ENCODE results near the gene FKBP4. TPM values are rescaled to one million over a fixed set of nuclear protein-coding genes. Genes with fewer than 3 reads are reported as not detected.

FKBP4 gene
- total and polyA plus RNA-seq, 9 of the 15 experiments (the other 6 are each of a cell fraction or from before 2014, with no cell fraction given), result 16.3 to 154 (median 90.1) TPM

DNA sequence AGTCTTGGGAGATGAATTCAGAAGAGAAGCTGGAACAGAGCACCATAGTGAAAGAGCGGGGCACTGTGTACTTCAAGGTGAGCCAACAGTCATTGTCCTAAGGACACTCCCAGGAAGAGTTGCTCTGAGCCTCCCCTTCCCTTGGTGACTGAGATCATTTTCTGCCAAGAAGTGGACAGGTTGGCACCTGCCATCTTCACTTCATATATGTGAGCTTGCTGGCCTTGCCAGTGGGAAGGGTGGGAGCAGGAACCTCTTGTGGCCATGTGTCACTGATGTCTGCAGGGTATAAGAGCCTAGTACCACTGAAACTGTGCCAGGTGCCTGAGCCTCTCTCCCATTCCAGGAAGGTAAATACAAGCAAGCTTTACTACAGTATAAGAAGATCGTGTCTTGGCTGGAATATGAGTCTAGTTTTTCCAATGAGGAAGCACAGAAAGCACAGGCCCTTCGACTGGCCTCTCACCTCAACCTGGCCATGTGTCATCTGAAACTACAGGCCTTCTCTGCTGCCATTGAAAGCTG is 5.3 kb downstream of the FKBP4 start:
- in situ Hi-C loops (cut with MboI) (no loop called here), intact Hi-C loops (cut with micrococcal nuclease) (no loop called here)
- WGBS (ENCODE audit: insufficient coverage, low coverage, missing lambda C conversion rate), result 90% methylated on average over 3 of the region's 3 CpGs
- Histone ChIP-seq H4K20me1 (replicated peaks; ENCODE audit: control insufficient read depth, insufficient read depth, low read length) (peaks cover 20% of the 10 kb centered on the region; the same call in 1 of the 2 replicates), H3K4me2 (ENCODE audit: insufficient read depth, low read length) (no peak overlapping the region), H3K9me3 (replicated peaks; ENCODE audit: control insufficient read depth, insufficient read depth, low read depth, low read length) (no peaks in the 10 kb centered on the region), H3K27ac (ENCODE audit: extremely low read depth, low read depth, low read length) (no peak overlapping the region), H3K4me3 (no peak overlapping the region), H3K9ac (ENCODE audit: insufficient read depth in 1 of 2, low read depth in 2 of 2, low read length in 2 of 2) (no peak overlapping the region), H3K79me2 (ENCODE audit: control insufficient read depth, insufficient read depth, low read length) (peaks cover 37% of the 10 kb centered on the region), H3K27me3 (ENCODE audit: control insufficient read depth in 2 of 2, insufficient read depth in 2 of 2, low read length in 2 of 2) (no peaks in the 10 kb centered on the region), H2AFZ (ENCODE audit: low read depth, low read length) (no peak overlapping the region), H3K36me3 (ENCODE audit: control insufficient read depth, insufficient read depth, low read length) (peaks cover 91% of the 10 kb centered on the region), H3K4me1 (replicated peaks in 1 of 2; ENCODE audit: control insufficient read depth in 2 of 2, insufficient read depth in 2 of 2, low read length in 2 of 2) (peaks cover 5 to 16% of the 10 kb centered on the region in 2 experiments; a peak in 4 of 5 replicates), H3K9me1 (ENCODE audit: control insufficient read depth, insufficient read depth, low read length) (no peaks in the 10 kb centered on the region)
- DNase-seq (ENCODE audit: extremely low read depth in 1 of 4, low spot score in 3 of 4), result no peak
- no peak for FAIRE-seq
- POLR2A ChIA-PET, result interaction anchor here (0.6 to 1.5 kb wide), 2 partner anchors 39 to 253 kb away, joined by 3 read pairs; no protein-coding TSS in a partner anchor
- BruUV-seq (replicated peaks), result no TSS peak
- CTCF ChIA-PET (ENCODE audit: low intra/inter-chr PET ratio), result no interaction called here
- no peak for TF ChIP-seq NFRKB (IDR thresholded peaks at IDR 0.05; ENCODE audit: low read depth)
- TF ChIP-seq SPI1 (IDR thresholded peaks at IDR 0.05; ENCODE audit: borderline replicate concordance, low read depth, low read length), result no peak
- TF ChIP-seq HNRNPH1 (optimal IDR thresholded peaks at IDR 0.05; ENCODE audit: low read depth, low read length), result no peak
- TF ChIP-seq, protein P1, sequence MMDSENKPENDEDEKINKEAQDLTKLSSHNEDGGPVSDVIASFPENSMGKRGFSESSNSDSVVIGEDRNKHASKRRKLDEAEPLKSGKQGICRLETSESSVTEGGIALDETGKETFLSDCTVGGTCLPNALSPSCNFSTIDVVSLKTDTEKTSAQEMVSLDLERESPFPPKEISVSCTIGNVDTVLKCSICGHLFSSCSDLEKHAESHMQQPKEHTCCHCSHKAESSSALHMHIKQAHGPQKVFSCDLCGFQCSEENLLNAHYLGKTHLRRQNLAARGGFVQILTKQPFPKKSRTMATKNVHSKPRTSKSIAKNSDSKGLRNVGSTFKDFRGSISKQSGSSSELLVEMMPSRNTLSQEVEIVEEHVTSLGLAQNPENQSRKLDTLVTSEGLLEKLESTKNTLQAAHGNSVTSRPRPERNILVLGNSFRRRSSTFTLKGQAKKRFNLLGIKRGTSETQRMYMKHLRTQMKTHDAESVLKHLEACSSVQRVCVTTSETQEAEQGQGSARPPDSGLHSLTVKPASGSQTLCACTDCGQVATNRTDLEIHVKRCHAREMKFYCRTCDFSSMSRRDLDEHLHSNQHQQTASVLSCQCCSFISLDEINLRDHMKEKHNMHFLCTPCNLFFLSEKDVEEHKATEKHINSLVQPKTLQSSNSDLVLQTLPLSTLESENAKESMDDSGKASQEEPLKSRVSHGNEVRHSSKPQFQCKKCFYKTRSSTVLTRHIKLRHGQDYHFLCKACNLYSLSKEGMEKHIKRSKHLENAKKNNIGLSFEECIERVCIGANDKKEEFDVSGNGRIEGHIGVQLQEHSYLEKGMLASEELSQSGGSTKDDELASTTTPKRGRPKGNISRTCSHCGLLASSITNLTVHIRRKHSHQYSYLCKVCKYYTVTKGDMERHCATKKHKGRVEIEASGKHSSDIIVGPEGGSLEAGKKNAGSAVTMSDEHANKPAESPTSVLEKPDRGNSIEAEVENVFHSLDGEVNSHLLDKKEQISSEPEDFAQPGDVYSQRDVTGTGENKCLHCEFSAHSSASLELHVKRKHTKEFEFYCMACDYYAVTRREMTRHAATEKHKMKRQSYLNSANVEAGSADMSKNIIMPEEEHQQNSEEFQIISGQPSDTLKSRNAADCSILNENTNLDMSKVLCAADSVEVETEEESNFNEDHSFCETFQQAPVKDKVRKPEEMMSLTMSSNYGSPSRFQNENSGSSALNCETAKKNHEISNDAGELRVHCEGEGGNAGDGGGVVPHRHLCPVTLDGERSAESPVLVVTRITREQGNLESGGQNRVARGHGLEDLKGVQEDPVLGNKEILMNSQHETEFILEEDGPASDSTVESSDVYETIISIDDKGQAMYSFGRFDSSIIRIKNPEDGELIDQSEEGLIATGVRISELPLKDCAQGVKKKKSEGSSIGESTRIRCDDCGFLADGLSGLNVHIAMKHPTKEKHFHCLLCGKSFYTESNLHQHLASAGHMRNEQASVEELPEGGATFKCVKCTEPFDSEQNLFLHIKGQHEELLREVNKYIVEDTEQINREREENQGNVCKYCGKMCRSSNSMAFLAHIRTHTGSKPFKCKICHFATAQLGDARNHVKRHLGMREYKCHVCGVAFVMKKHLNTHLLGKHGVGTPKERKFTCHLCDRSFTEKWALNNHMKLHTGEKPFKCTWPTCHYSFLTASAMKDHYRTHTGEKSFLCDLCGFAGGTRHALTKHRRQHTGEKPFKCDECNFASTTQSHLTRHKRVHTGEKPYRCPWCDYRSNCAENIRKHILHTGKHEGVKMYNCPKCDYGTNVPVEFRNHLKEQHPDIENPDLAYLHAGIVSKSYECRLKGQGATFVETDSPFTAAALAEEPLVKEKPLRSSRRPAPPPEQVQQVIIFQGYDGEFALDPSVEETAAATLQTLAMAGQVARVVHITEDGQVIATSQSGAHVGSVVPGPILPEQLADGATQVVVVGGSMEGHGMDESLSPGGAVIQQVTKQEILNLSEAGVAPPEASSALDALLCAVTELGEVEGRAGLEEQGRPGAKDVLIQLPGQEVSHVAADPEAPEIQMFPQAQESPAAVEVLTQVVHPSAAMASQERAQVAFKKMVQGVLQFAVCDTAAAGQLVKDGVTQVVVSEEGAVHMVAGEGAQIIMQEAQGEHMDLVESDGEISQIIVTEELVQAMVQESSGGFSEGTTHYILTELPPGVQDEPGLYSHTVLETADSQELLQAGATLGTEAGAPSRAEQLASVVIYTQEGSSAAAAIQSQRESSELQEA (IDR thresholded peaks at IDR 0.05; ENCODE audit: low read depth), result no peak
- no peak for TF ChIP-seq FOXM1 (IDR thresholded peaks at IDR 0.05; ENCODE audit: low read depth)
- no peak for TF ChIP-seq FOXM1 (CRISPR knock-in tag; IDR thresholded peaks at IDR 0.05; ENCODE audit: low read depth)
- no peak for TF ChIP-seq NR4A1 (CRISPR knock-in tag; IDR thresholded peaks at IDR 0.05)
- TF ChIP-seq NR4A1 (tag; IDR thresholded peaks at IDR 0.05), result no peak
- TF ChIP-seq, protein P2, sequence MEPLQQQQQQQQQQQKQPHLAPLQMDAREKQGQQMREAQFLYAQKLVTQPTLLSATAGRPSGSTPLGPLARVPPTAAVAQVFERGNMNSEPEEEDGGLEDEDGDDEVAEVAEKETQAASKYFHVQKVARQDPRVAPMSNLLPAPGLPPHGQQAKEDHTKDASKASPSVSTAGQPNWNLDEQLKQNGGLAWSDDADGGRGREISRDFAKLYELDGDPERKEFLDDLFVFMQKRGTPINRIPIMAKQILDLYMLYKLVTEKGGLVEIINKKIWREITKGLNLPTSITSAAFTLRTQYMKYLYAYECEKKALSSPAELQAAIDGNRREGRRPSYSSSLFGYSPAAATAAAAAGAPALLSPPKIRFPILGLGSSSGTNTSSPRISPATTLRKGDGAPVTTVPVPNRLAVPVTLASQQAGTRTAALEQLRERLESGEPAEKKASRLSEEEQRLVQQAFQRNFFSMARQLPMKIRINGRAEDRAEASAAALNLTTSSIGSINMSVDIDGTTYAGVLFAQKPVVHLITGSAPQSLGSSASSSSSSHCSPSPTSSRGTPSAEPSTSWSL (CRISPR knock-in tag; IDR thresholded peaks at IDR 0.05; ENCODE audit: borderline replicate concordance), result no peak
- TF ChIP-seq ZNF551 (CRISPR knock-in tag; IDR thresholded peaks at IDR 0.05), result no peak
- TF ChIP-seq, protein P3, sequence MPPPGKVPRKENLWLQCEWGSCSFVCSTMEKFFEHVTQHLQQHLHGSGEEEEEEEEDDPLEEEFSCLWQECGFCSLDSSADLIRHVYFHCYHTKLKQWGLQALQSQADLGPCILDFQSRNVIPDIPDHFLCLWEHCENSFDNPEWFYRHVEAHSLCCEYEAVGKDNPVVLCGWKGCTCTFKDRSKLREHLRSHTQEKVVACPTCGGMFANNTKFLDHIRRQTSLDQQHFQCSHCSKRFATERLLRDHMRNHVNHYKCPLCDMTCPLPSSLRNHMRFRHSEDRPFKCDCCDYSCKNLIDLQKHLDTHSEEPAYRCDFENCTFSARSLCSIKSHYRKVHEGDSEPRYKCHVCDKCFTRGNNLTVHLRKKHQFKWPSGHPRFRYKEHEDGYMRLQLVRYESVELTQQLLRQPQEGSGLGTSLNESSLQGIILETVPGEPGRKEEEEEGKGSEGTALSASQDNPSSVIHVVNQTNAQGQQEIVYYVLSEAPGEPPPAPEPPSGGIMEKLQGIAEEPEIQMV (tag; conservative IDR thresholded peaks at IDR 0.05; ENCODE audit: low read depth), result no peak
- no peak for ATAC-seq
